ENCODE data around the gene CACNB2.
"Not testable (repeated sequence)": the region's sequence is repeated elsewhere in the genome, so short reads cannot be mapped to it uniquely, and the experiment has no call there.

CACNB2 gene

GRCh38 chr10:18409599-18410397 lies 269.6 kb downstream of the CACNB2 start:
- DNase-seq: no peak

- no peak for DNase-seq
These were observed 273.8 kb downstream of the CACNB2 start for GRCh38 chr10:18414061-18414460.

- DNase-seq: no peak
These were observed 277.8 kb downstream of the CACNB2 start for GRCh38 chr10:18417950-18418527.

- DNase-seq: no peak
These were observed 278.5 kb downstream of the CACNB2 start for GRCh38 chr10:18418541-18419215.

GRCh38 chr10:18419945-18420344 lies 279.7 kb downstream of the CACNB2 start:
- no peak for DNase-seq

- DNase-seq: no peak
These were observed 281.6 kb downstream of the CACNB2 start for GRCh38 chr10:18421726-18422293.

- no peak for DNase-seq
These were observed 282.9 kb downstream of the CACNB2 start for GRCh38 chr10:18423058-18423637.

GRCh38 chr10:18424200-18424599 lies 284.0 kb downstream of the CACNB2 start:
- DNase-seq: no peak

- no peak for DNase-seq
These were observed 289.1 kb downstream of the CACNB2 start for GRCh38 chr10:18429335-18429734.

GRCh38 chr10:18436902-18437301 lies 296.7 kb downstream of the CACNB2 start:
- DNase-seq: no peak

- no peak for DNase-seq
These were observed 297.3 kb downstream of the CACNB2 start for GRCh38 chr10:18437486-18437885.

- DNase-seq: no peak
These were observed 298.3 kb downstream of the CACNB2 start for GRCh38 chr10:18438361-18439126.

GRCh38 chr10:18439601-18440000 lies 299.4 kb downstream of the CACNB2 start:
- DNase-seq: no peak

- not testable (repeated sequence) for DNase-seq
These were observed 305.4 kb downstream of the CACNB2 start for GRCh38 chr10:18445635-18446034.

- DNase-seq: no peak
These were observed 306.0 kb downstream of the CACNB2 start for GRCh38 chr10:18446205-18446604.

- DNase-seq: no peak
These were observed 309.4 kb downstream of the CACNB2 start for GRCh38 chr10:18449611-18450026.

- no peak for DNase-seq
These were observed 310.1 kb downstream of the CACNB2 start for GRCh38 chr10:18450298-18450697.

GRCh38 chr10:18455086-18455884 lies 315.1 kb downstream of the CACNB2 start:
- no peak for DNase-seq

- DNase-seq: no peak
These were observed 316.8 kb downstream of the CACNB2 start for GRCh38 chr10:18456984-18457383.

- no peak for DNase-seq
These were observed 319.8 kb downstream of the CACNB2 start for GRCh38 chr10:18460032-18460431.

GRCh38 chr10:18463673-18464211 lies 323.5 kb downstream of the CACNB2 start:
- DNase-seq: no peak
